Measurements from ENCODE around the gene MMRN1. TPM values are rescaled to one million over a fixed set of nuclear protein-coding genes. Genes with fewer than 3 reads are reported as not detected.

Gene MMRN1
- total RNA-seq, 1 experiment from 2014 or later, result not detected

GRCh38 chr4:89922848-89923416 lies 28.3 kb downstream of the MMRN1 start:
- Mint-ChIP-seq H3K27me3 (ENCODE audit: insufficient read depth, unreplicated experiment) (peaks cover 5% of the 10 kb centered on the region), H3K36me3 (ENCODE audit: insufficient read depth, unreplicated experiment) (no peaks in the 10 kb centered on the region)

GRCh38 chr4:89928838-89929237 lies 34.2 kb downstream of the MMRN1 start:
- no peak for TF ChIP-seq CTCF (IDR thresholded peaks at IDR 0.05; ENCODE audit: insufficient read depth in 1 of 2, low read depth in 1 of 2, low read length in 1 of 2, severe bottlenecking in 1 of 2, unreplicated experiment in 1 of 2)
- H3K36me3 ChIP-seq (ENCODE audit: control insufficient read depth, insufficient read depth, low read length), result no peaks in the 10 kb centered on the region
- Mint-ChIP-seq H3K4me1 (ENCODE audit: low read depth, unreplicated experiment) (no peaks in the 10 kb centered on the region), H3K27ac (ENCODE audit: unreplicated experiment) (no peak overlapping the region), H3K27me3 (ENCODE audit: insufficient read depth, unreplicated experiment) (no peaks in the 10 kb centered on the region), H3K36me3 (ENCODE audit: insufficient read depth, unreplicated experiment) (peaks cover 4% of the 10 kb centered on the region), H3K4me3 (ENCODE audit: unreplicated experiment) (no peak overlapping the region), H3K9me3 (ENCODE audit: unreplicated experiment) (no peaks in the 10 kb centered on the region)
- ChIA-PET POLR2A (no interaction called here), CTCF (no interaction called here)
- H3K27me3 ChIP-seq (replicated peaks; ENCODE audit: control insufficient read depth, insufficient read depth, low read length), result no peaks in the 10 kb centered on the region
- no peaks in the 10 kb centered on the region for H3K9me3 ChIP-seq
- no peaks in the 10 kb centered on the region for H3K4me1 ChIP-seq
- no peak overlapping the region for H3K4me3 ChIP-seq (ENCODE audit: low read depth, low read length)
- no TSS peak for BruUV-seq (replicated peaks)
- no peak for DNase-seq
- intact Hi-C loops (cut with micrococcal nuclease; ENCODE audit: unreplicated experiment), result no loop called here

More at GRCh38 chr4:89922848-89923416, 28.3 kb downstream of the MMRN1 start:
- POLR2A ChIA-PET, result no interaction called here
- Histone ChIP-seq H3K36me3 (ENCODE audit: control insufficient read depth, insufficient read depth, low read length) (no peaks in the 10 kb centered on the region), H3K4me3 (ENCODE audit: low read depth, low read length) (no peak overlapping the region), H3K9me3 (no peaks in the 10 kb centered on the region), H3K4me1 (no peaks in the 10 kb centered on the region), H3K27me3 (replicated peaks; ENCODE audit: control insufficient read depth, insufficient read depth, low read length) (no peaks in the 10 kb centered on the region)
- H3K4me1 Mint-ChIP-seq (ENCODE audit: low read depth, unreplicated experiment), result no peaks in the 10 kb centered on the region
- BruUV-seq (replicated peaks), result no TSS peak
- intact Hi-C loops (cut with micrococcal nuclease; ENCODE audit: unreplicated experiment), result no loop called here
- no peak overlapping the region for H3K27ac Mint-ChIP-seq (ENCODE audit: unreplicated experiment)
- no peaks in the 10 kb centered on the region for H3K9me3 Mint-ChIP-seq (ENCODE audit: unreplicated experiment)
- CTCF ChIA-PET, result no interaction called here
- DNase-seq, result no peak
- no peak overlapping the region for H3K4me3 Mint-ChIP-seq (ENCODE audit: unreplicated experiment)
- no peak for TF ChIP-seq CTCF (IDR thresholded peaks at IDR 0.05; ENCODE audit: insufficient read depth in 1 of 2, low read depth in 1 of 2, low read length in 1 of 2, severe bottlenecking in 1 of 2, unreplicated experiment in 1 of 2)

- no peak overlapping the region for H3K4me3 Mint-ChIP-seq (ENCODE audit: unreplicated experiment)
Measured at GRCh38 chr4:89929425-89930159, 34.9 kb downstream of the MMRN1 start.

More at GRCh38 chr4:89929425-89930159, 34.9 kb downstream of the MMRN1 start:
- Histone ChIP-seq H3K9me3 (no peaks in the 10 kb centered on the region), H3K36me3 (ENCODE audit: control insufficient read depth, insufficient read depth, low read length) (no peaks in the 10 kb centered on the region), H3K27me3 (replicated peaks; ENCODE audit: control insufficient read depth, insufficient read depth, low read length) (no peaks in the 10 kb centered on the region), H3K4me3 (ENCODE audit: low read depth, low read length) (no peak overlapping the region), H3K4me1 (no peaks in the 10 kb centered on the region)
- Mint-ChIP-seq H3K27ac (ENCODE audit: unreplicated experiment) (no peak overlapping the region), H3K9me3 (ENCODE audit: unreplicated experiment) (no peaks in the 10 kb centered on the region), H3K4me1 (ENCODE audit: low read depth, unreplicated experiment) (no peaks in the 10 kb centered on the region), H3K36me3 (ENCODE audit: insufficient read depth, unreplicated experiment) (peaks cover 4% of the 10 kb centered on the region), H3K27me3 (ENCODE audit: insufficient read depth, unreplicated experiment) (no peaks in the 10 kb centered on the region)
- intact Hi-C loops (cut with micrococcal nuclease; ENCODE audit: unreplicated experiment), result no loop called here
- CTCF ChIA-PET, result no interaction called here
- TF ChIP-seq CTCF (IDR thresholded peaks at IDR 0.05; ENCODE audit: insufficient read depth in 1 of 2, low read depth in 1 of 2, low read length in 1 of 2, severe bottlenecking in 1 of 2, unreplicated experiment in 1 of 2), result no peak
- POLR2A ChIA-PET, result no interaction called here
- DNase-seq, result no peak
- BruUV-seq (replicated peaks), result no TSS peak

All from Caco-2 (cell line).